HG03196 (cell line): ENCODE data around the gene IGFBP7.

ENCODE experiments used
- ATAC-seq: cut with Tn5 transposase; IDR thresholded peaks from one replicate; pipeline ENCODE4 v1.9.1; 2021; ENCODE audit not compliant: unreplicated experiment

IGFBP7 gene, protein sequence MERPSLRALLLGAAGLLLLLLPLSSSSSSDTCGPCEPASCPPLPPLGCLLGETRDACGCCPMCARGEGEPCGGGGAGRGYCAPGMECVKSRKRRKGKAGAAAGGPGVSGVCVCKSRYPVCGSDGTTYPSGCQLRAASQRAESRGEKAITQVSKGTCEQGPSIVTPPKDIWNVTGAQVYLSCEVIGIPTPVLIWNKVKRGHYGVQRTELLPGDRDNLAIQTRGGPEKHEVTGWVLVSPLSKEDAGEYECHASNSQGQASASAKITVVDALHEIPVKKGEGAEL

DNA sequence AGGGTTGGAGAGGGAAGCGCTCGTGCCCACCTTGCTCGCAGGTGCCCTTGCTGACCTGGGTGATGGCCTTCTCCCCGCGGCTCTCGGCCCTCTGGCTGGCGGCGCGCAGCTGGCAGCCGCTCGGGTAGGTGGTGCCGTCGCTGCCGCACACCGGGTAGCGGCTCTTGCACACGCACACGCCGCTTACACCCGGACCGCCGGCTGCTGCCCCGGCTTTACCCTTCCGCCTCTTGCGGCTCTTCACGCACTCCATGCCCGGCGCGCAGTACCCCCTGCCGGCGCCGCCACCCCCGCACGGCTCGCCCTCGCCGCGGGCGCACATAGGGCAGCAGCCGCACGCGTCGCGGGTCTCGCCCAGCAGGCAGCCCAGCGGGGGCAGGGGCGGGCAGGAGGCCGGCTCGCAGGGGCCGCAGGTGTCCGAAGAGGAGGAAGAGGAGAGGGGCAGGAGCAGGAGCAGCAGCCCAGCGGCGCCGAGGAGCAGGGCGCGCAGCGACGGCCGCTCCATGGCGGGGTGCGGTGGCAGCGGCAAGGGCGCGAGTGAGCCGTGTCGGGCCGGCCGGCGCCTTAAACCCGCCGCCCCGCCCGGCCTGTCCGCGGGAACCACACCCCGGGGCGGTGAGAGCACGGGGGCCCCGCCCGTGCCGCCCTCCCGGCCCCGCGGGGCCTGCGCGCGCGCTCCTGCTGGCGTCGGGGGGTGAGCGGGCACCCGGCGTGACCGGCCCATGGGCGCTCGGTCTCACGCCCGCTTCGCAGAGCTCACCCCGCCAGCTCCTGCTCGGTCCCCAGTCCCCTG lies at the start of gene IGFBP7:
Gene IGFBP7 (minus strand): TSS at position 539 of the 793 bp plus-strand sequence. CDS start 34 bp downstream, at position 505.
- ATAC-seq: peak; percentile 34

DNA sequence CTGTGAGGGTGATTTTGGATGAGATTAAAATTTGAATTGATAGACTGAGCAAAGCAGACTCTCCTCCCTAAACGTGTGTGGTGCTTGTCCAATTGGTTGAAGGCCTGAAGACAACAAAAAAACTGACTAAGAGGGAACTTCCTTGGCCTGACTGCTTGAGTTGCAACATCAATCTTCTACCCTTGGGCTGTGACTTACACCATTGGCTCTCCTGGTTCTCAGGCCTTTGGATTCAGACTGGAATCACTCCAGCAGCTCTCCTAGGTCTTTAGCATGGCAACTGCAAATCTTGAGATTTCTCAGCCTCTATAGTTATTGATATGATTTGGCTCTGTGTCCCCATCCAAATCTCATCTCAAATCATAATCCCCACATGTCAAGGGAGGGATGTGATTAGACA lies 49.7 kb upstream of the IGFBP7 start:
- no peak for ATAC-seq

DNA sequence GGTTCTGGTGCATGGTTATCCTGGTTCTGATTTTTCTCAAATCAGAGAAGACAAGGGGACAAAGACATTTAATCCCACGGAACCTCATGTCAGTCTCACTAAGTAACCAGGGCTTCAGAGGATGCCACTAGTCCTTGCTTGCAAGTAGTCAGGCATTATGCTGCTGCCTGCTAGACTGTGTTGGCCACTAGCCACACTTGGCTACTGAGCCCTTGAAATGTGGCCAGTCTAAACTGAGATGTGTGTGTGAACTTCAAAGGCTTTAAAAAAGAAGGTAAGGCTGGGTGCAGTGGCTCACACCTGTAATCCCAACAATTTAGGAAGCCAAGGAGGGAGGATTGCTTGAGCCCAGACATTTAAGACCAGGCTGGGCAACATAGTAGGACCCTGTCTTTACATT lies 48.6 kb upstream of the IGFBP7 start:
- no peak for ATAC-seq

DNA sequence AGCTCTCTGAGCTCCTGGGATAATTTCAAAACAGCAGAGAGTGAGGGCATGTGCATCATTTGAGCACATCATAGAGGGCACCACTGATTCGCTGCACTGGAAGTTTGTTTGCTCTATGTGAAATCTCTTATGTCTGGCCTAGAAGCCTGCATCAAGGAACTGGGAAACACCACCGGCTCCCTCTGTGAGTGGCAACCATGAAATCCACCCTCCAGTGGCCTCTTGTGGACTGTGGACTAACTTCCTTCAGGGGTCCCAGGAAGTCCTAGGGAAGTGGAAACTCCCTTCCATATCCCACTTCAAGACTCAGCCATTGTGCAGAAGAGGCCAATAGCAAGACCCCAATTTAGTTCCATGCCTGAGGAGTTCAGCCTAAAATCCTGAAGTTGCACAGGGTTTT lies 48.0 kb upstream of the IGFBP7 start:
- ATAC-seq: no peak

DNA sequence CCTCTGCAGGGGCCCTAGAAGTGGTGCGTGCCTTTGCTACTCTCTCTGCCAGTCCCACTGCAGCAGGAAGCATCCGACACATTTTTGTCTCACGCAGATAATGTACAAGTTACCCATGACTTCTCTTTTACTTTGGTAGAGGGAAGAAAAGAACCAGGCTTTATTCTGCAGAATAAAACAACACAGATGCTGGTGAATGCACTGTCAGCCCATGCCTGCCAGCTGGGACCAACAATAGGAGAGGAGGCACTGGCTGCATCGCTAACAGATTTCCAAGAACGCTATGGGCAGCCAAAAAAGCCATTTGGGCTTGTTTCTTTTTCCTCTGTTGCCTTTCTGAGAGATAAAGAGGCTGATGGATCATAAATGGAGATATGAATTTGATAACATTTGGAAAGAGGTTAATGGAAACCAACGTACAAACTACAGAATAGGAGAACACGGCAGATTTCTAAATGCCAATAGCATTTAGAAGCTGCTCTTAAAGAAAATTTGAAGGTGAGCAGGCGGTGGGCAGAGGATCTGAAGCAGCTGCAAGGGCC lies 47.5 kb upstream of the IGFBP7 start:
- ATAC-seq: no peak

DNA sequence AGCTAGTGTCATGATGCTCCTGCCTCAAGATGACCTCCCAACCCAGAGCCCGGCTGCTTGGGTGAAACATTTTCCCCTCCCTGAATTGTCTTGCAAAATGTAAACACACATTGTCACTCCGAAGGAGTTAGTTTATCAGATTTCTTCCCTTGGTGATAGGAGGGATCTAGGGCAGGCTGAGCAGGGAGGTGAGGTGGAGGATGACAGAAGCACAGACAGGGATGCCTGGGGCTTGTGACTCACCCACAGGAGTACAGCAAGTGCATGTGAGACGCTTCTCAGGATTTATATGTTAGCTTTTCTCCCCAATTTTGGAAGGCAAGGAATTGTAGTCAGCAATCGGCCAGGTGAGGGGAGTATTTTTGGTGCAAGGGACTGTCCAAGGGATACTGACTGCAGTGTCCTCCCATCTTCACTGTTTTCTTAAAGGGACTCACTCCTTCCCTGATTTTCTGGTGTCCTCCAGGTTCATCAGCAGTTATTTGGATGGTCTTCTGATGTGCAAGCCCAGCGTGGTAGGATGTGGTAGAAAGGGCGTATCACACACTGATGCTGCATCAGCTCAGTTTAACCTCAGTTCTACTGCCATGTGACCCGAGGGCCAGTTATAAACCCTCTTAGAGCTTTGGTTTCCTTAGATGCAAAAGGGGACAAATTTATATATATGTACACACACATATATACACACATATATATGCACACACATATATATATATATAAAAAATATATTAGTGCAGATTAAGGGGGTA lies 46.2 kb upstream of the IGFBP7 start:
- ATAC-seq: no peak

DNA sequence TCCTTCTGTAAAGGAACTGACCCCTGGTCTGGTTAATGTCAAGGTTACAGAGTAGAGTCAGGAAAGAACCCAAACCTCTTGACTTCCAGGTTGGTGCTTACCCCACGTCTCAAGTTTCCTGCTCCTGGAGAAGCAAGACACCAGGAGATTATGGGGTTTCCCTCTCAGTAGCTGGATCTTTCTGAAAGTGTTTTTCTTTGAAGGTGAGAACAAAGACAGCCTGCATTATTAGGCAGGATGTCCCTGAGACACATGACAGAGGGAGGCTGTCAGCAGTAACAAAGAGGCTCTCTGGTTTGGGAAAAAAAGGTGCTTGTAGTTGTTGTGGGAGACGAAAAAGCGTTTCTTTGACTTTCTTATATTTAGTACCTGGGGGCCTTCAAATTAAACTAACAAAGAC lies 44.7 kb upstream of the IGFBP7 start:
- ATAC-seq: no peak

DNA sequence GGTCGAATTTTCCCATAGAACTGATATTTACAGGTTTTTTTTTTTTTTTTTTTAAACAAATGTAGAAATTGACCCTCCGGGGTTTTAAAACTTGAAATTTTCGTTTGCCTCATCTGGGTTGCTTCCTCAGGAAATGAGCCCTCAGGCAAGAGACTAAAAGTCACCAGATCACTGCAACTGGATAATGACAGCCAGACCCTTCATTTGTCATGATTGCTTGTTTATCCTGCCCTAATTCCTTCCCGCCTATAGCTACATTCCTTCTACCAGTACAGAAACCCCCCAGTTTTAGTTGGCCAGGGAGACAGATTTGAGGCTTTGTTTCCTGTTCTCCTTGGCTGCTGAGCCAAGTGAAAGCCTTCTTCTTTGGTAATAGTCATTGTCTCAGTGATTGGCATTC lies 44.0 kb upstream of the IGFBP7 start:
- ATAC-seq: no peak

DNA sequence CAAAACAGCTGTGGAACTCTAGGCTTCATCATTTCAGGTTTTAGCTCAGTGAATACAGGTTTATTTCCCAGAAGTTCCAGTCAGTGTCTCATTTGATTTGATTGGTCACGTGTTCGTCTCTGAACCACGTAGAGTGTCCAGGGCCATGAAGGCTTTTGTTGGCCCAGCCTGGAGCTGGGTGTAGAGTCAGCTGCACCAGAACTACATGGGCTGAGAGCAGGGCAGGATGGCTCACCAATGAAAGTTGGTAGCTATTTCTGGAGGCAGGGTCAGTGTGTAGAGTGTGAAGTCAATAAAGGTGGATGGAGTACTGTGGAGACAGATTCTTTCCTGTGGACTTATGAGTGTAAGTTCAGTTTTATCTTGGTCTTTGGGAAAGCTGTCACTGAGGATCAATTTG lies 43.0 kb upstream of the IGFBP7 start:
- no peak for ATAC-seq

DNA sequence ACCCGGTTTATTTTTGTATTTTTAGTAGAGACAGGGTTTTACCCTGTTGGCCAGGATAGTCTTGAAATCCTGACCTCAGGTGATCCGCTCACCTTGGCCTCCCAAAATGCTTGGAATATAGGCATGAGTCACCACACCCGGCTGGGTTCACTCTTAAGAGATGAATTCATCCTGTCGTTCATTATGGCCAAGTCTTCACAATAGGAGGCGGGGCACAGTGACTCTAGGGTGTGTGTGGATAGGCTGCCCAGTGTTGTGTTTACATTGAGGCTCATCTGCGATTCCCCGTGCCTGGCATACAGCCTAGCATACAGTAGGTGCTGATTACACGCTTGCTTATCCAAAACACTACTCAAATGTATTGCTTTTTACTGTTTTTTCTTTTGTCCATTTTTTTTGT lies 41.3 kb upstream of the IGFBP7 start:
- no peak for ATAC-seq

DNA sequence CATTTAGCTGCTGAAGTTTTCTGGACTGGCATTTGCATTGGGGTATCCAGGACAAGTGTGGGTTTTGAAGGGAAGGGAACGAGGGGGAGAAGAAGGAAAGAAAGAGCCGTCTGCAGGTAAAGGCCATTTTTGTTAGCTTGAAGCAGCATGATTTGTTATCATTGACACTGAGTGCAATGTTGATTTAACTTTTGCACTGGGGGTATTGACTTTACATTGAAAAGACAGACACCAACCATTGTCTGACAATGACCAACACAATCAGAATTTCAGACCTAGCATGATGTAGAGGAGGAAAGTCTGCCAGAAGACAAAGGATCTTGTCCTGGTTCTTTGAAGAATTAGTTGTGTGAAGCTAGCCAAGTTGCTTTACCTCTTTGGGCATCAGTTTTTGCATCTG lies 39.6 kb upstream of the IGFBP7 start:
- ATAC-seq: no peak

DNA sequence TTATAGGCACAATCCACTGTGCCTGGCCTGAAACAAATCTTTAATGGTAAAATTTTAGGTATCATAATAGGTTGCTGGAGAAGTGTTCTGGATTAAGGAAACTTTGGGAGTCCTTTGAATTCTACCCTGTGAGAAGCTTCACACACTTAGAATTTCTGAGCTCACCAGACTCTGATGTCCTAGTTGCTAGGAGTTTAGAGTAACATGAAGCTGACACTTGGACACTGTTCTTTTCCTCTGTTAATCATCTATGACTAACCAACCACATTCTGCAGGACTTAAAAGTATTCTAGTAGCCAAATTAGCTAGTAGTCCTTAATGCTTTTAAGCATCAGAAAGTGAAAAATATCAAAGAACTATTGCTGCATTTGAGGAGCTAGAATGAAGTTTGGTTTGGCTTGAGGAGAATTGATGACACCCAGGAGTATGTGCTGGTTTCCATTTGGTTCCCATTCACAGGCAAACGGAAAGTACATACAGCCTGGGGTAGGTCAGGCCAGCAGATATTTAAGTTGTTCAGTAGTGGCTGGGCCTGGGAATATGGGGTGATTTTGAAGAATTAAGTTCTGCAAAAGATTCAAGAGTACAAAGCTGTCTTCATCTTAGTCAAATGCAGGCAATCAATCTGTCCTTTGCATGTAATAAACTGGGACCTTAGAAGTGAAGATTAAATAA lies 38.8 kb upstream of the IGFBP7 start:
- no peak for ATAC-seq

DNA sequence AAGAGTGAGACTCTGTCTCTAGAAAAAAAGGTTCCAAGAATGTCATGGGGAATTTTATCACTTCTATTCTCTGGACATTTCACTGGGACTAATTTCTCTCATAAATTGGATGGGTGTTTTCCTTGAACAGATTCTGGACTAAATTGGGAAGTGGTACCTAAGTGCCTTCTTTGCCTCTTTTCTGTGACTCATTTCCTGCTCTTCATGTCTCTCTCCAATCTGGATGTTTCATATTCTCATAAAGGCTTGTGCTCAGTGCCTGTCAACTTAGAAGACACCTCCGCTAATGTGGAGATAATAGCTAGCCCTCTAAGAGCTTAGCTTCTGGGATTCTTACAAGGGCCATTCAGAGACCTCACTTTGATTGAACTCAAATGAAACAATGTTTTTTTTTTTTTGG lies 38.0 kb upstream of the IGFBP7 start:
- no peak for ATAC-seq

DNA sequence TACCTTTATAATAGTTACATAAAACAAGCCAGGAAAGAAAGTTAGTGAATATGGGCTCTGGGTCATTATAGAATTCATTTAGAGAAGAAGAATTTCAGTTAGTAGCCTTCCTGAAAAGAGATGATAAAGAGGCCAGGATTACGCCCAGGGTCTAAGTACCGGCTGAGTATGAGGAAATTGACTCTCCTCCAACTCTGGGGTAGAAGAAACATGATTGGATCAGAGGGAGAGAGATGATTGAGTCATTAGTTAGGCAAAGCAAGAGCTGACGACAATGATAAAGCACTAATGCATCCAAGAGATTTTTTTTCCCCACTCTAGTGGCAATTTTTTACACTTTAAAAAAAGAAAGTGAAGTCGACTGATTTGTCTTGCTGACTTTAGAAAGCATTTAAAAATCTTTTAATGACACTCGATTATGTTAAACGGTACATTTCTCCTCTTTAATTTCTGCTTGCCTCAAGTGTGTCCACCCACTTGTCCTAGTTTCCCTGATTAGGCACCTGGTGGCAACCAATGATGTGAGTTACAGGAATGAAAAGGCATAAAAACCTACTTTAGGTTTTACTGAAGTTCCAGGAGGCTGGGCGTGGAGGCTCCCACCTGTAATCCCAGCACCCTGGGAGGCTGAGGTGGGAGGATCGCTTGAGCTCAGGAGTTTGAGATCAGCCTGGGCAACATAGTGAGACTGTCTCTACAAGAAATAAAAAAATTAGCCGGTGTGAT lies 37.3 kb upstream of the IGFBP7 start:
- no peak for ATAC-seq

DNA sequence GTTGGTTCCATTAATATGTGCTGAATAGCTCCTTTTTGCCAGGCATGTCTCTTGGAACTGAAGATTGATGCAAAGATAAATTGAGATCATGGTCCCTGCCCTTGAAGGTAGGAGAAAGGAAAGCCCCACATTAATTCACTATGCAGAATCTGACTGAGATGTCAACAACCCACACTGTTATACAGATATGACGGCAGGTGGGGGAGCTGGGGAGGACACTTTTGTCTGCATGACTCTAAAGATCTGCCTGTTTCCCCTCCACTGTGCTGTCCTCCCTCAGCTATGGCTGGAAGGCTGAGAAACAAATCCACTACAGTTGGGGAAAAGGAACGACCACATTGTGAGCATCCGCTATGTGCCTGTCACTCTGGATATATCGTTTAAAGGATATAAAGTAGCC lies 36.3 kb upstream of the IGFBP7 start:
- ATAC-seq: no peak

DNA sequence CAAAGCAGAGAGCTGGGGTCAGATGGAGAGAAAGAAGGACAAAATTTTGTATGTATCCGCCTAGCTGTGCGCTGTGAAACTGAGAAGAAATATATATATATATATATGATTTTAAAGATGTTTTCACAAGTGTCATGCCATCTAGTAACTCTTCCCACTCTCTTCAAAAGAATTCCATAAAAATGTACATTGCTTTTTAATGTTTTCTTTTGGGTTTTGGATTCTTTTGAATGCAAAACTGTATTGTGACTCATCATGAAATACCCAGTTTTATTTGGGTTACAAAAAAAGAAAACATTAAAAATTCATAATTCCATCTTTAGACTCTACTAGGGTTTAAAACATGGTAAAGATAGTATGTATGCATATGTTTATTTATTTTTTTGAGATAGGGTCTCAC lies 34.3 kb upstream of the IGFBP7 start:
- ATAC-seq: no peak

DNA sequence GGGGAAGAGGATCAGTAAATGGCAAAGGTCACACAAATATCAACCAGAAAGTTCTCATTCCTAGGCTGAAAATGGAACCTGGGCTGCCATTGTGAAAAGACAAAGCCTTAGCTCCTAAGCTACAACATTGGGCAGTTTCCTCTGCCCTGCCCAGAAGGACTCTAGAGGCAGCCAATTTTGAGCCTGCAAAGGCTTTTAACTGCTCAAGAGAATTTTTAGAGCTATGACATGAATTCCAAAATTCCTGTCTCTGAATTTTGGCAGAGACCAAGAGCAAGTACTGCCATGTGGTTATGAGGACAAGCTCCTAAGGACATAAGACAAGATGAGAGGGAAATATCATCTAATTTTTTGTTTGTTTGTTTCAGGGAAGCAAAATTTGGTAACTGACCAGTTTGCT lies 29.6 kb upstream of the IGFBP7 start:
- no peak for ATAC-seq

DNA sequence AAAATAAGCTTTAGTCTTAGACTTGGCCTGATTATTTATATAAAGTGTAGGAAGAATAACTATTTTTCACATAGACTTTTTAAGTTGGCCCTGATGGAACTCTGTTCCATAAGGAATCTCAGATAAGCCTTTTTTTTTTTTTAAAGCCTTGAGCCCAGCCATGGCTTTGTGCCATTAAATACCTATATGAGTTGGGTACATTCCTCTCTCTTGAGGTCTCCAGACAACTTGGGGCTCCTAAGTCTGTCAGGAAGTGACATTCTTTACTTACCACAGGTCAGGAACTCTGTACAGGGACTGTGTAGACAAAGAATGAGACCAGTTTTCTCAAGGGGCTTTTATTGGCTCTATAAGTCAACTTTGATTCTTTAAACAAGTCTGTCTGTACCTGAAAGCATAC lies 27.1 kb upstream of the IGFBP7 start:
- no peak for ATAC-seq

DNA sequence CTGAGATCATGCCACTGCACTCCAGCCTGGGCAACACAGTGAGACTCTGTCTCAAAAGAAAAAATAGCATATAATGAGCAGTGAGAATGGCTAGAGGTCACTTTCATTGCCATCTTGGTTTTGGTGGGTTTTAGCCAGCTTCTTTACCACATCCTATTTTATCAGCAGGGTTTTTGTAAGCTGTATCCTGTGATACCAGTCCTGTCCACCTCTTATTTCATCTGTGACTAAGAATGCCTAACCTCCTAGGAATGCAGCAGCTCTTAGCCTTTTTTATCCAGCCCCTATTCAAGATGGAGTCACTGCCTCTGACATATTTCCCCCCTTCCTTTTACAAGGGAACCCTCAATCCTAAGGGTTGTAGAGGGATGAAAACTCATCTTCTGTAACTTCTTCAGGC lies 26.1 kb upstream of the IGFBP7 start:
- no peak for ATAC-seq

DNA sequence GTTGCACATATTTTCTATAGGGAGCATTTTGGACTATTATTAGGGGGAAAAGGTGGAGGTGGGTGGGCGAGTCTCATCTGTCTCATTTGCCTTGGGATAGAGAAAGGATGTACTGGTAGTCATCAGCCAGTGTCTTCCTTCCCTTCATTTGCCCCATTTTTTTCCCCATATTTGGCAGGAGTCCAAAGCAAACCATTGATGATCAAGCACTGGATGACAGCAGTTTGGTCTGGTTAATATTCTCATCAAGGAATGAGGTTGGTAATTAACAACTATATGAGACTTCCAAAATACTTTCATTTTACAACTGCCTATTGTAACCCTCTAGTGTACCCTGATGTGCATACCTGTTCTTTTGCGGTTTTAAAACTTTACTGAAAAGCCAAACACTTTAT lies 22.6 kb upstream of the IGFBP7 start:
- no peak for ATAC-seq
